HG02938 (cell line): ENCODE measurements around the gene GYPB.
"Not testable (repeated sequence)": the region's sequence is repeated elsewhere in the genome, so short reads cannot be mapped to it uniquely, and the experiment has no call there.

ENCODE experiments used
- ATAC-seq: cut with Tn5 transposase; IDR thresholded peaks from one replicate; pipeline ENCODE4 v1.9.1; 2021; ENCODE audit warnings: mild to moderate bottlenecking, moderate library complexity; ENCODE audit not compliant: unreplicated experiment

The GYPB gene

GRCh38 chr4:144016057-144016605 lies 3.0 kb downstream of the GYPB start:
- ATAC-seq: not testable (repeated sequence)

- no peak for ATAC-seq
Observed at GRCh38 chr4:144014808-144015207, 4.4 kb downstream of the GYPB start.

GRCh38 chr4:144008602-144009001 lies 10.6 kb downstream of the GYPB start:
- ATAC-seq: not testable (repeated sequence)

GRCh38 chr4:144007960-144008359 lies 11.2 kb downstream of the GYPB start:
- not testable (repeated sequence) for ATAC-seq

- not testable (repeated sequence) for ATAC-seq
Observed at GRCh38 chr4:144006200-144006803, 12.9 kb downstream of the GYPB start.

- ATAC-seq: not testable (repeated sequence)
Observed at GRCh38 chr4:144005558-144005953, 13.6 kb downstream of the GYPB start.

- ATAC-seq: not testable (repeated sequence)
Observed at GRCh38 chr4:144004868-144005557, 14.2 kb downstream of the GYPB start.

- not testable (repeated sequence) for ATAC-seq
Observed at GRCh38 chr4:144003890-144004265, 15.3 kb downstream of the GYPB start.

GRCh38 chr4:144003205-144003889 lies 15.8 kb downstream of the GYPB start:
- not testable (repeated sequence) for ATAC-seq

- not testable (repeated sequence) for ATAC-seq
Observed at GRCh38 chr4:144000331-144000995, 18.7 kb downstream of the GYPB start.

GRCh38 chr4:143996193-143996592 lies 23.0 kb downstream of the GYPB start:
- ATAC-seq: not testable (repeated sequence)

GRCh38 chr4:143991761-143992160 lies 27.4 kb downstream of the GYPB start:
- ATAC-seq: not testable (repeated sequence)

- ATAC-seq: not testable (repeated sequence)
Observed at GRCh38 chr4:143990717-143991116, 28.5 kb downstream of the GYPB start.

- no peak for ATAC-seq
Observed at GRCh38 chr4:143986180-143986579, 33.0 kb downstream of the GYPB start.

GRCh38 chr4:143980776-143981175 lies 38.4 kb downstream of the GYPB start:
- ATAC-seq: not testable (repeated sequence)

GRCh38 chr4:143975527-143975926 lies 43.7 kb downstream of the GYPB start:
- ATAC-seq: not testable (repeated sequence)

- ATAC-seq: not testable (repeated sequence)
Observed at GRCh38 chr4:143974021-143974420, 45.2 kb downstream of the GYPB start.

- no peak for ATAC-seq
Observed at GRCh38 chr4:143961075-143961474, 58.1 kb downstream of the GYPB start.

GRCh38 chr4:143955306-143955705 lies 63.9 kb downstream of the GYPB start:
- not testable (repeated sequence) for ATAC-seq

GRCh38 chr4:143951458-143951972 lies 67.7 kb downstream of the GYPB start:
- not testable (repeated sequence) for ATAC-seq

GRCh38 chr4:143950967-143951366 lies 68.2 kb downstream of the GYPB start:
- not testable (repeated sequence) for ATAC-seq
